ENCODE results near the gene MXI1. TPM values are rescaled to one million over a fixed set of nuclear protein-coding genes. Genes with fewer than 3 reads are reported as not detected.

MXI1 gene
- total RNA-seq, 1 experiment from 2014 or later, result 11.0 TPM

DNA sequence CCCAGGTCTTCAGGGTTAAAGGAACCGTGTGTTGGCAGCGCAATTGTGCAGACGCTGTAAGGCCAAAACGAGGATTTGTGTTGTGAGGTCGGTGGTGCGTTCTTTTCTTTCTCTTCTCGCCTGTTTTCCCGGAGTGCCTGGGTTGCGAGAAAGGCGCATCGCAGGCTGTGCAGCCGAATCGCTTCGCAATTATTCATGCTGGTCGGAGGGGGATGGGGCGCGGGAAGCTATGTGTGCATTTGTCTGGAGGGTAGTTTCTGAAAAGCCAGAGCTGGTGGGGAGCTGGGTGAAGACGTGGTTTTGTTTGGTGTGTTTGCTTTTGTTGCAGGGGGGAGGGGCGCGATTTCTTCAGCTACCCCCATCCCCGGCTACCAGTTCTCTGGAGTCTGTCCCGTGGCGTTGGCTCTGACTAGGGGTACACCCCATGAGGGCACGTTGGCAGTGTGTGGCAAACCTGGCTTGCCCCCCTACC, 2.1 kb downstream of the MXI1 start:
- no peaks in the 10 kb centered on the region for H3K9me3 ChIP-seq
- H3K36me3 ChIP-seq (ENCODE audit: control insufficient read depth, insufficient read depth, low read length), result no peaks in the 10 kb centered on the region
- Mint-ChIP-seq H3K27me3 (ENCODE audit: insufficient read depth, unreplicated experiment) (no peaks in the 10 kb centered on the region), H3K36me3 (ENCODE audit: insufficient read depth, unreplicated experiment) (peaks cover 17% of the 10 kb centered on the region), H3K27ac (ENCODE audit: unreplicated experiment) (no peak overlapping the region), H3K9me3 (ENCODE audit: unreplicated experiment) (no peaks in the 10 kb centered on the region), H3K4me1 (ENCODE audit: low read depth, unreplicated experiment) (peaks cover 23% of the 10 kb centered on the region), H3K4me3 (ENCODE audit: unreplicated experiment) (peak overlapping the region; percentile 81)
- DNase-seq, result peak in 1 of 2 experiments; percentile 44
- peaks cover 6% of the 10 kb centered on the region; the same call in 1 of the 2 replicates for H3K4me1 ChIP-seq
- ChIA-PET CTCF (interaction anchor here (0.7 to 1.2 kb wide), 4 partner anchors 12 to 71 kb away, joined by 3 to 5 read pairs (median 4); no protein-coding TSS in a partner anchor), POLR2A (no interaction called here)
- no TSS peak for BruUV-seq (replicated peaks)
- intact Hi-C loops (cut with micrococcal nuclease; ENCODE audit: unreplicated experiment), result loop anchor here (5.0 kb wide), 1 partner anchor 358 kb away; the partner anchor contains the start of gene SMC3
- TF ChIP-seq CTCF (IDR thresholded peaks at IDR 0.05; ENCODE audit: insufficient read depth in 1 of 2, low read depth in 1 of 2, low read length in 1 of 2, severe bottlenecking in 1 of 2, unreplicated experiment in 1 of 2), result no peak
- H3K27me3 ChIP-seq (replicated peaks; ENCODE audit: control insufficient read depth, insufficient read depth, low read length), result no peaks in the 10 kb centered on the region
- peak overlapping the region; percentile 79 for H3K4me3 ChIP-seq (ENCODE audit: low read depth, low read length)

DNA sequence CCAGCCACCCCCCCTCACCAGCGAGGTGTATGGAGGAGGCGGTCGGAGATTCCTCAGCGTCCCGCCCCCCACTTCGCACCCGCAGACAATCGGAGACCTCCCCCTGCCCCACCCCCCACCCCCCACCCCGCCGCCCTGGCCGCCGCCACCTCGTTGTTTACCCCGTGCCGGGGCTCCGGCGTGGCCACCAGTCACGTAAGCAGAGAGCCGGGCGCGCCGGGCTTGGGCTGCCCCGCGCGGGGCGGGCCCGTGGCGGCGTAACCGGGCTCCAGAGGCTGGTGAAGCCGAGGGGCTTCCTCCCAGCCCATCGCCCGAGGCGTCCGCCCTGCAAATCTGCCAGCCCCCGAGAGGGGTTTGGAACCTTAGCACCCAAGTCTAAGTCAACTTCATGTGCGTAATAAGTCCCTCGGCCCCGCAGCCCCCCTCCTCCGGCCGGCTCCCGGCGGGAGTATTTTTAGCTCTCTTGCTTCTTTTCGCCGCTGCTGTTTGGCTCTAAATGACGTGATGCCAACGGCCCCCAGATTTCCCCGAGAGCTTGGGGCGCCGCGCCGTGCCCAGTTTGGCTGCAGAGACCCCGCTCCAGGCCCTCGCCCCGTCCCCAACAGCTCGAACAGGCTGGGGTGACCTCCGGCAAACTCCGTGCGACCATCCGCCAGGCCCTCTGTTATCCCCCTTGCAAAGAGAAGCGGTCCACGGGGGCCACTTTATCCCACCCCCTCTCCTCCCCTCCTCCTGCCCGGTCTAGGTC, 2.7 kb downstream of the MXI1 start:
- BruUV-seq (replicated peaks), result no TSS peak
- Mint-ChIP-seq H3K36me3 (ENCODE audit: insufficient read depth, unreplicated experiment) (peaks cover 17% of the 10 kb centered on the region), H3K9me3 (ENCODE audit: unreplicated experiment) (no peaks in the 10 kb centered on the region), H3K4me1 (ENCODE audit: low read depth, unreplicated experiment) (peaks cover 23% of the 10 kb centered on the region), H3K27me3 (ENCODE audit: insufficient read depth, unreplicated experiment) (no peaks in the 10 kb centered on the region), H3K27ac (ENCODE audit: unreplicated experiment) (peak overlapping the region; percentile 74), H3K4me3 (ENCODE audit: unreplicated experiment) (peak overlapping the region; percentile 81)
- Histone ChIP-seq H3K4me3 (ENCODE audit: low read depth, low read length) (peak overlapping the region; percentile 79), H3K36me3 (ENCODE audit: control insufficient read depth, insufficient read depth, low read length) (no peaks in the 10 kb centered on the region), H3K9me3 (no peaks in the 10 kb centered on the region), H3K27me3 (replicated peaks; ENCODE audit: control insufficient read depth, insufficient read depth, low read length) (no peaks in the 10 kb centered on the region), H3K4me1 (peaks cover 6% of the 10 kb centered on the region; the same call in 1 of the 2 replicates)
- intact Hi-C loops (cut with micrococcal nuclease; ENCODE audit: unreplicated experiment), result loop anchor here (5.0 kb wide), 1 partner anchor 357 kb away; the partner anchor contains the start of gene SMC3
- DNase-seq, result peak in 1 of 2 experiments; percentile 40
- POLR2A ChIA-PET, result interaction anchor here (0.6 to 1.0 kb wide), 6 partner anchors 17 to 95 kb away, joined by 3 to 12 read pairs (median 6); partner anchors contain the start of gene SMNDC1
- TF ChIP-seq CTCF (IDR thresholded peaks at IDR 0.05; ENCODE audit: insufficient read depth in 1 of 2, low read depth in 1 of 2, low read length in 1 of 2, severe bottlenecking in 1 of 2, unreplicated experiment in 1 of 2), result no peak
- CTCF ChIA-PET, result interaction anchor here (0.7 to 1.7 kb wide), 9 partner anchors 11 to 326 kb away, joined by 3 to 12 read pairs (median 5); no protein-coding TSS in a partner anchor

DNA sequence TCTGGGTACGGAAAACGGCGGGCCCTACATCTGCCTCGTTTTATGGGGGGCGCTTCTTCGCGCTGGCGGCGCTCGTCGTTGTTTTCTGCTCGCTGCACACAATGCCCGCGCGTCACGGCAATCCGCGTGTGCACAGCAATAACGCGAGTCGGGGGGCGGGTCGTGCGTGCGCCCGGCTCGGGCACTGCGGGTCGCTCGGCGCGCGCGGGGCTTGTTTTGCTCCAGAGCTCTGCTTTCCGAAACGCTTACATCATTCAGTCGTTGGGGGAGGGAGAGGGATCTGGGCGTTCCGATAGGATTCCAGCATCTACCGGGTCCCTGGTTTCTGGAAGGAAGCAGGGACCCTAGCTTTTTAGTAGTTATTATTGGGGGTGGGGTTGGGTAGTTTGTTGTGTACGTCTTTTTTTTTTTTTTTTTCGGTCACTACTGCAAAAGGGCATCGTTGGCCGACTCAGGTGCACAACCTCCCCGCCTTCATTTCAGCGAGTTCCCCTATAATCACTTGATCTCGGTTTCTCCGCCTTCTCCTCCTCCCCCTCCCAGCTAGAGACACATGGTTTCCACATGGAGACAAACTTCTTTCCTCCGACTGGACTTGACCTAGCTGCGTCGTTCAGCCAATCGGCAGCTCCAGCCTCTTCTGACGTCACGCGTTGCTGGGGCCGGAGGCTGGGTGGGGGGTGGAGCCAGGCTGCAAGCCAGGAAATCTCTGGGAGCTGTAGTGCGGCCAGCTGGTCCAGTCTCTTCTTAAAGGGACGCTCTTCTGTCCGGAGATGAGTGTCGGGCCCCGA, 3.5 kb downstream of the MXI1 start:
- no TSS peak for BruUV-seq (replicated peaks)
- ChIA-PET POLR2A (interaction anchor here (0.6 to 1.0 kb wide), 7 partner anchors 16 to 94 kb away, joined by 3 to 12 read pairs (median 6); partner anchors contain the start of gene SMNDC1), CTCF (interaction anchor here (0.7 to 1.7 kb wide), 9 partner anchors 11 to 327 kb away, joined by 3 to 12 read pairs (median 5); partner anchors contain the start of gene SMNDC1)
- no peaks in the 10 kb centered on the region for H3K36me3 ChIP-seq (ENCODE audit: control insufficient read depth, insufficient read depth, low read length)
- Mint-ChIP-seq H3K9me3 (ENCODE audit: unreplicated experiment) (no peaks in the 10 kb centered on the region), H3K27me3 (ENCODE audit: insufficient read depth, unreplicated experiment) (no peaks in the 10 kb centered on the region), H3K4me3 (ENCODE audit: unreplicated experiment) (peak overlapping the region; percentile 81), H3K36me3 (ENCODE audit: insufficient read depth, unreplicated experiment) (peaks cover 17% of the 10 kb centered on the region), H3K4me1 (ENCODE audit: low read depth, unreplicated experiment) (peaks cover 28% of the 10 kb centered on the region), H3K27ac (ENCODE audit: unreplicated experiment) (peak overlapping the region; percentile 74)
- H3K27me3 ChIP-seq (replicated peaks; ENCODE audit: control insufficient read depth, insufficient read depth, low read length), result no peaks in the 10 kb centered on the region
- peaks cover 6% of the 10 kb centered on the region; the same call in 1 of the 2 replicates for H3K4me1 ChIP-seq
- TF ChIP-seq CTCF (IDR thresholded peaks at IDR 0.05; ENCODE audit: insufficient read depth in 1 of 2, low read depth in 1 of 2, low read length in 1 of 2, severe bottlenecking in 1 of 2, unreplicated experiment in 1 of 2), result no peak
- H3K9me3 ChIP-seq, result no peaks in the 10 kb centered on the region
- H3K4me3 ChIP-seq (ENCODE audit: low read depth, low read length), result peak overlapping the region; percentile 79
- DNase-seq, result peak; percentile 96 to 97
- intact Hi-C loops (cut with micrococcal nuclease; ENCODE audit: unreplicated experiment), result loop anchor here (1.0 kb wide), 1 partner anchor 14 kb away; no protein-coding TSS in a partner anchor

Measured in Caco-2 (cell line).